GM23248 (cell line): ENCODE results near the gene ACSF3.

Experiments
- EZH2 ChIP-seq: fragments of 200-600 bp; sonication (generic); IDR thresholded peaks from 2 replicates; pipeline ENCODE4 v1.6.1; 2018; ENCODE audit warnings: antibody characterized with exemption, mild to moderate bottlenecking; ENCODE audit not compliant: insufficient read depth, poor library complexity, severe bottlenecking
- EZH2phosphoT487 ChIP-seq: fragments of 200-600 bp; sonication (generic); IDR thresholded peaks from 2 replicates; pipeline ENCODE4 v1.6.1; 2018; ENCODE audit warnings: antibody characterized with exemption, moderate library complexity, mild to moderate bottlenecking, low read depth; ENCODE audit not compliant: insufficient read depth

DNA sequence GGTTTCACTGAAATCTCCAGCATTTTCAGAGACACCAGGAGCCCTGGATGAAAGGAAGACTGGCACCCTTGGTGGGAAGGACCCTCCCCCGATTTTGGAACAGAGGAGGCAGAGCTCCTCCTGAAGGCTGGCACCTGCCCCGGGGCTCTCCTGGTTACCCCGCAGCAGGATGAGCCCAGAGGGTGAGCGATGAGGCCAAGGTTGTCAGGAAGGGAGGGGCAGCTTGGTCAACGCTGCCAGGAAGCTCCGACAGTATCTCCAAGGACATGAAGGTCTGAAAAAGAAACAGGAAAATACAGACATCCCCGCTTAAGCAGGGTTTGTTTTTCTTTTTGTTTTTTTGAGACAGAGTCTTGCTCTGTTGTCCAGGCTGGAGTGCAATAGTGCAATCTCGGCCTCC, 15.5 kb upstream of the ACSF3 start:
- TF ChIP-seq EZH2phosphoT487 (no peak), EZH2 (no peak)
